HepG2 (cell line): ENCODE results near the gene TPX2. TPM values are rescaled to one million over a fixed set of nuclear protein-coding genes. Genes with fewer than 3 reads are reported as not detected.

Experiments
- ETV6 ChIP-seq: sonication (generic); formaldehyde crosslinking; conservative IDR thresholded peaks from 2 replicates; pipeline ENCODE4 v1.4.0; 2020; ENCODE audit warnings: missing genetic modification reagents
- HIVEP1 ChIP-seq: sonication (generic); formaldehyde crosslinking; IDR thresholded peaks from 2 replicates; pipeline ENCODE4 v1.4.0; 2020; ENCODE audit warnings: mild to moderate bottlenecking, missing genetic modification reagents
- NFIB ChIP-seq: sonication (generic); formaldehyde crosslinking; IDR thresholded peaks from 2 replicates; pipeline ENCODE4 v1.9.0; 2021; ENCODE audit warnings: missing genetic modification reagents, mild to moderate bottlenecking, borderline replicate concordance
- NPAS2 ChIP-seq: sonication (generic); formaldehyde crosslinking; IDR thresholded peaks from 2 replicates; pipeline ENCODE4 v1.8.0; 2022; ENCODE audit warnings: mild to moderate bottlenecking, missing genetic modification reagents, borderline replicate concordance
- NR3C1 ChIP-seq: sonication (generic); formaldehyde crosslinking; IDR thresholded peaks from 2 replicates; pipeline ENCODE4 v1.4.0; 2020; ENCODE audit warnings: missing genetic modification reagents
- ZNF33A ChIP-seq: sonication (generic); formaldehyde crosslinking; IDR thresholded peaks from 2 replicates; pipeline ENCODE4 v1.5.1; 2020; ENCODE audit warnings: missing genetic modification reagents, mild to moderate bottlenecking, moderate library complexity, borderline replicate concordance
- ZNF34 ChIP-seq: sonication (generic); formaldehyde crosslinking; IDR thresholded peaks from 2 replicates; pipeline ENCODE4 v1.4.0; 2020; ENCODE audit warnings: mild to moderate bottlenecking, missing genetic modification reagents, borderline replicate concordance
- ZNF557 ChIP-seq: sonication (generic); formaldehyde crosslinking; IDR thresholded peaks from 2 replicates; pipeline ENCODE4 v1.4.0; 2020; ENCODE audit warnings: missing genetic modification reagents
- ZNF619 ChIP-seq: sonication (generic); formaldehyde crosslinking; IDR thresholded peaks from 2 replicates; pipeline ENCODE4 v1.4.0; 2020; ENCODE audit warnings: mild to moderate bottlenecking, missing genetic modification reagents
- polyA plus RNA-seq, 8 experiments: library from polyadenylated mRNA; depleted of rRNA in 3 of 8; stranded (reverse) in 7 of 8; unstranded in 1 of 8; fragments of >200 nt; fragmentation: Illumina TruSeq in 4 of 8; extraction: Trizol in 4 of 8; gene quantifications; 2 replicates each; pipeline versions ENCODE4 v1.2.1 to v1.2.3, GENCODE V29; 2011 to 2016; ENCODE audit warnings: low read depth in 4 of 8, missing spikeins in 1 of 8, mixed read lengths in 1 of 8; ENCODE audit not compliant: insufficient read depth in 1 of 8
- total RNA-seq, 5 experiments: library from RNA; depleted of rRNA; stranded (reverse); fragments of >200 nt; fragmentation: Illumina TruSeq; extraction: Trizol; gene quantifications; 2 replicates each; pipeline ENCODE4 v1.2.3, GENCODE V29; 2016; ENCODE audit warnings: low read depth in 1 of 5
- TF ChIP-seq, protein P1 (sequence below): sonication (generic); formaldehyde crosslinking; IDR thresholded peaks from 2 replicates; pipeline ENCODE4 v1.5.0; 2020; ENCODE audit warnings: mild to moderate bottlenecking, low read depth, missing genetic modification reagents, borderline replicate concordance
- TF ChIP-seq, protein P2 (sequence below): sonication (generic); formaldehyde crosslinking; IDR thresholded peaks from 2 replicates; pipeline ENCODE4 v1.5.1; 2020; ENCODE audit warnings: mild to moderate bottlenecking, missing genetic modification reagents
- TF ChIP-seq, protein P3 (sequence below): sonication (generic); formaldehyde crosslinking; IDR thresholded peaks from 2 replicates; pipeline ENCODE4 v1.4.0; 2020; ENCODE audit warnings: low read depth, missing genetic modification reagents
- TF ChIP-seq, protein P4 (sequence below), 2 experiments: sonication (generic) in 1 of 2; formaldehyde crosslinking in 1 of 2; IDR thresholded peaks; 2 replicates each; pipeline versions ENCODE4 v1.4.0 to v1.6.1; 2016 to 2020; ENCODE audit warnings: borderline replicate concordance in 1 of 2, low read depth in 1 of 2, mild to moderate bottlenecking in 1 of 2, missing genetic modification reagents in 1 of 2

The TPX2 gene
- total and polyA plus RNA-seq, 2 of the 13 experiments (the other 11 are each of a cell fraction or from before 2014, with no cell fraction given), result 34.3 to 124 TPM

DNA sequence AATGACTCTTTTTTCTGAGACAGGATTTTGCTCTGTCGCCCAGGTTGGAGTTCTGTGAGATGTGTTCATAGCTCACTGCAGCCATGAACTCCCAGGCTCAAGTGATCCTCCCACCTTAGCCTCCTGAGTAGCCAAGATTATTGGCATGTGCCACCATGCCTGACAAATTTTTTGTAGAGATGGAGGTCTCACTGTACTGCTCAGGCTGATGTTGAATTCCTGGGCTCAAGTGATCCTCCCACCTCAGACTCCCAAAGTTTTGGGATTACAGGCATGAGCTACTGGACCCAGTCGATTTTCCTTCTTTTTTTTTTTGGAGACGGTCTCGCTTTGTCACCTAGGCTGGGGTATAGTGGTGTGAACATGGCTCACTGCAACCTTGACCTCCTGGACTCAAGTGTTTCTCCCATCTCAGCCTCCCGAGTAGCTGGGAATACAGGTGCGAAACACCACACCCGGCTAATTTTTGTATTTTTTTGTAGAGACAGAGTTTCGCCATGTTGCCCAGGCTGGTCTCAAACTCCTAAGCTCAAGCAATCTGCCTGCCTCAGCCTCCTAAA lies 40.8 kb upstream of the TPX2 start (continued):
- TF ChIP-seq, protein P1, sequence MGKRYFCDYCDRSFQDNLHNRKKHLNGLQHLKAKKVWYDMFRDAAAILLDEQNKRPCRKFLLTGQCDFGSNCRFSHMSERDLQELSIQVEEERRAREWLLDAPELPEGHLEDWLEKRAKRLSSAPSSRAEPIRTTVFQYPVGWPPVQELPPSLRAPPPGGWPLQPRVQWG (CRISPR knock-in tag), result no peak
- TF ChIP-seq, protein P2, sequence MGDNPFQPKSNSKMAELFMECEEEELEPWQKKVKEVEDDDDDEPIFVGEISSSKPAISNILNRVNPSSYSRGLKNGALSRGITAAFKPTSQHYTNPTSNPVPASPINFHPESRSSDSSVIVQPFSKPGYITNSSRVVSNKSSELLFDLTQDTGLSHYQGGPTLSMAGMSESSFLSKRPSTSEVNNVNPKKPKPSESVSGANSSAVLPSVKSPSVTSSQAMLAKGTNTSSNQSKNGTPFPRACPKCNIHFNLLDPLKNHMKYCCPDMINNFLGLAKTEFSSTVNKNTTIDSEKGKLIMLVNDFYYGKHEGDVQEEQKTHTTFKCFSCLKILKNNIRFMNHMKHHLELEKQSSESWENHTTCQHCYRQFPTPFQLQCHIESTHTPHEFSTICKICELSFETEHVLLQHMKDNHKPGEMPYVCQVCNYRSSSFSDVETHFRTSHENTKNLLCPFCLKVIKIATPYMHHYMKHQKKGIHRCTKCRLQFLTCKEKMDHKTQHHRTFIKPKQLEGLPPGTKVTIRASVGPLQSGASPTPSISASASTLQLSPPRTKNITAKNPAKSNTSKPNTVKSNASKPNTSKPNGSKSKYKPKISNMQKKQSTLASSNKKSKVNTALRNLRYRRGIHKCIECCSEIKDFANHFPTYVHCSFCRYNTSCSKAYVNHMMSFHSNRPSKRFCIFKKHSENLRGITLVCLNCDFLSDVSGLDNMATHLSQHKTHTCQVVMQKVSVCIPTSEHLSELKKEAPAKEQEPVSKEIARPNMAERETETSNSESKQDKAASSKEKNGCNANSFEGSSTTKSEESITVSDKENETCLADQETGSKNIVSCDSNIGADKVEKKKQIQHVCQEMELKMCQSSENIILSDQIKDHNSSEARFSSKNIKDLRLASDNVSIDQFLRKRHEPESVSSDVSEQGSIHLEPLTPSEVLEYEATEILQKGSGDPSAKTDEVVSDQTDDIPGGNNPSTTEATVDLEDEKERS (CRISPR knock-in tag), result 0 out of 2 replicates have a peak, but pooled peaks have one; percentile 18
- no peak for TF ChIP-seq NR3C1 (CRISPR knock-in tag)
- TF ChIP-seq, protein P3, sequence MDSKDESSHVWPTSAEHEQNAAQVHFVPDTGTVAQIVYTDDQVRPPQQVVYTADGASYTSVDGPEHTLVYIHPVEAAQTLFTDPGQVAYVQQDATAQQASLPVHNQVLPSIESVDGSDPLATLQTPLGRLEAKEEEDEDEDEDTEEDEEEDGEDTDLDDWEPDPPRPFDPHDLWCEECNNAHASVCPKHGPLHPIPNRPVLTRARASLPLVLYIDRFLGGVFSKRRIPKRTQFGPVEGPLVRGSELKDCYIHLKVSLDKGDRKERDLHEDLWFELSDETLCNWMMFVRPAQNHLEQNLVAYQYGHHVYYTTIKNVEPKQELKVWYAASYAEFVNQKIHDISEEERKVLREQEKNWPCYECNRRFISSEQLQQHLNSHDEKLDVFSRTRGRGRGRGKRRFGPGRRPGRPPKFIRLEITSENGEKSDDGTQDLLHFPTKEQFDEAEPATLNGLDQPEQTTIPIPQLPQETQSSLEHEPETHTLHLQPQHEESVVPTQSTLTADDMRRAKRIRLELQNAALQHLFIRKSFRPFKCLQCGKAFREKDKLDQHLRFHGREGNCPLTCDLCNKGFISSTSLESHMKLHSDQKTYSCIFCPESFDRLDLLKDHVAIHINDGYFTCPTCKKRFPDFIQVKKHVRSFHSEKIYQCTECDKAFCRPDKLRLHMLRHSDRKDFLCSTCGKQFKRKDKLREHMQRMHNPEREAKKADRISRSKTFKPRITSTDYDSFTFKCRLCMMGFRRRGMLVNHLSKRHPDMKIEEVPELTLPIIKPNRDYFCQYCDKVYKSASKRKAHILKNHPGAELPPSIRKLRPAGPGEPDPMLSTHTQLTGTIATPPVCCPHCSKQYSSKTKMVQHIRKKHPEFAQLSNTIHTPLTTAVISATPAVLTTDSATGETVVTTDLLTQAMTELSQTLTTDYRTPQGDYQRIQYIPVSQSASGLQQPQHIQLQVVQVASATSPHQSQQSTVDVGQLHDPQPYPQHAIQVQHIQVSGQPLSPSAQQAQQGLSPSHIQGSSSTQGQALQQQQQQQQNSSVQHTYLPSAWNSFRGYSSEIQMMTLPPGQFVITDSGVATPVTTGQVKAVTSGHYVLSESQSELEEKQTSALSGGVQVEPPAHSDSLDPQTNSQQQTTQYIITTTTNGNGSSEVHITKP (CRISPR knock-in tag), result no peak
- TF ChIP-seq HIVEP1 (CRISPR knock-in tag), result no peak
- no peak for TF ChIP-seq ZNF557 (CRISPR knock-in tag)
- TF ChIP-seq NPAS2 (CRISPR knock-in tag), result no peak
- 0 out of 2 replicates have a peak, but pooled peaks have one; percentile 44 for TF ChIP-seq ZNF619 (CRISPR knock-in tag)
- 0 out of 2 replicates have a peak, but pooled peaks have one; percentile 23 for TF ChIP-seq ETV6
- TF ChIP-seq NFIB (CRISPR knock-in tag), result no peak
- no peak for TF ChIP-seq ZNF33A
- TF ChIP-seq ZNF34 (CRISPR knock-in tag), result no peak
- TF ChIP-seq, protein P4, sequence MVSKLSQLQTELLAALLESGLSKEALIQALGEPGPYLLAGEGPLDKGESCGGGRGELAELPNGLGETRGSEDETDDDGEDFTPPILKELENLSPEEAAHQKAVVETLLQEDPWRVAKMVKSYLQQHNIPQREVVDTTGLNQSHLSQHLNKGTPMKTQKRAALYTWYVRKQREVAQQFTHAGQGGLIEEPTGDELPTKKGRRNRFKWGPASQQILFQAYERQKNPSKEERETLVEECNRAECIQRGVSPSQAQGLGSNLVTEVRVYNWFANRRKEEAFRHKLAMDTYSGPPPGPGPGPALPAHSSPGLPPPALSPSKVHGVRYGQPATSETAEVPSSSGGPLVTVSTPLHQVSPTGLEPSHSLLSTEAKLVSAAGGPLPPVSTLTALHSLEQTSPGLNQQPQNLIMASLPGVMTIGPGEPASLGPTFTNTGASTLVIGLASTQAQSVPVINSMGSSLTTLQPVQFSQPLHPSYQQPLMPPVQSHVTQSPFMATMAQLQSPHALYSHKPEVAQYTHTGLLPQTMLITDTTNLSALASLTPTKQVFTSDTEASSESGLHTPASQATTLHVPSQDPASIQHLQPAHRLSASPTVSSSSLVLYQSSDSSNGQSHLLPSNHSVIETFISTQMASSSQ (IDR thresholded peaks at IDR 0.05; ENCODE audit: low read depth), result no peak
- TF ChIP-seq, protein P4 (CRISPR knock-in tag; IDR thresholded peaks at IDR 0.05; ENCODE audit: borderline replicate concordance), result no peak
